Measurements from ENCODE around the gene PSMC5. TPM values are rescaled to one million over a fixed set of nuclear protein-coding genes. Genes with fewer than 3 reads are reported as not detected.
A peak's percentile ranks its signal among the peaks of the same experiment; 100 is the strongest.

The PSMC5 gene
- total RNA-seq, 2 donors from 2014 or later: 137 TPM

GRCh38 chr17:63823659-63824331 is 3.4 kb upstream of the PSMC5 start:
- no peak for TF ChIP-seq CTCF (conservative IDR thresholded peaks at IDR 0.05)
- WGBS, 2 experiments (ENCODE audit: insufficient coverage in 1 of 2, insufficient read length in 1 of 2): 96 to 97% methylated on average over 9 to 13 of the region's 13 CpGs
- Mint-ChIP-seq H3K4me3 (no peak overlapping the region), H3K36me3 (ENCODE audit: low read depth) (peaks cover 70% of the 10 kb centered on the region), H3K4me1 (peaks cover 14% of the 10 kb centered on the region), H3K27me3 (ENCODE audit: insufficient read depth) (no peaks in the 10 kb centered on the region), H3K9me3 (no peaks in the 10 kb centered on the region), H3K27ac (no peak overlapping the region)
- Histone ChIP-seq H3K27ac (ENCODE audit: low read depth, low read length) (no peak overlapping the region), H3K4me3 (ENCODE audit: low read length) (no peak overlapping the region), H3K27me3 (ENCODE audit: control insufficient read depth, insufficient read depth, low read length, poor library complexity, severe bottlenecking) (no peaks in the 10 kb centered on the region), H3K36me3 (ENCODE audit: control insufficient read depth, insufficient read depth, low read length) (peaks cover 72% of the 10 kb centered on the region), H3K9me3 (ENCODE audit: control insufficient read depth, low read length) (no peaks in the 10 kb centered on the region), H3K4me1 (ENCODE audit: control insufficient read depth, insufficient read depth, low read length) (no peaks in the 10 kb centered on the region), H3K9ac (ENCODE audit: extremely low read depth, low read length, poor library complexity, severe bottlenecking) (no peak overlapping the region)
- no peak for DNase-seq

- no peak overlapping the region for H3K27ac ChIP-seq (ENCODE audit: low read depth, low read length)
- peaks cover 17% of the 10 kb centered on the region for H3K4me1 Mint-ChIP-seq
- WGBS, 2 experiments (ENCODE audit: insufficient coverage in 1 of 2, insufficient read length in 1 of 2): 94 to 100% methylated on average over 4 to 9 of the region's 9 CpGs
- no peak overlapping the region for H3K4me3 Mint-ChIP-seq
- H3K9ac ChIP-seq (ENCODE audit: extremely low read depth, low read length, poor library complexity, severe bottlenecking): no peak overlapping the region
- H3K27ac Mint-ChIP-seq: no peak overlapping the region
- TF ChIP-seq CTCF (conservative IDR thresholded peaks at IDR 0.05): no peak
- no peaks in the 10 kb centered on the region for H3K4me1 ChIP-seq (ENCODE audit: control insufficient read depth, insufficient read depth, low read length)
- peaks cover 71% of the 10 kb centered on the region for H3K36me3 Mint-ChIP-seq (ENCODE audit: low read depth)
- no peaks in the 10 kb centered on the region for H3K9me3 Mint-ChIP-seq
- H3K4me3 ChIP-seq (ENCODE audit: low read length): no peak overlapping the region
- no peaks in the 10 kb centered on the region for H3K9me3 ChIP-seq (ENCODE audit: control insufficient read depth, low read length)
- no peak for DNase-seq
- H3K27me3 Mint-ChIP-seq (ENCODE audit: insufficient read depth): no peaks in the 10 kb centered on the region
- H3K36me3 ChIP-seq (ENCODE audit: control insufficient read depth, insufficient read depth, low read length): peaks cover 72% of the 10 kb centered on the region
- no peaks in the 10 kb centered on the region for H3K27me3 ChIP-seq (ENCODE audit: control insufficient read depth, insufficient read depth, low read length, poor library complexity, severe bottlenecking)
Observed at GRCh38 chr17:63824362-63824761, 2.9 kb upstream of the PSMC5 start.

- Mint-ChIP-seq H3K27ac (peak overlapping the region; percentile 100), H3K4me1 (peaks cover 17% of the 10 kb centered on the region), H3K27me3 (ENCODE audit: insufficient read depth) (no peaks in the 10 kb centered on the region), H3K36me3 (ENCODE audit: low read depth) (peaks cover 74% of the 10 kb centered on the region), H3K9me3 (no peaks in the 10 kb centered on the region), H3K4me3 (peak overlapping the region; percentile 99)
- Histone ChIP-seq H3K4me3 (ENCODE audit: low read length) (peak overlapping the region; percentile 90), H3K27me3 (ENCODE audit: control insufficient read depth, insufficient read depth, low read length, poor library complexity, severe bottlenecking) (no peaks in the 10 kb centered on the region), H3K4me1 (ENCODE audit: control insufficient read depth, insufficient read depth, low read length) (no peaks in the 10 kb centered on the region), H3K36me3 (ENCODE audit: control insufficient read depth, insufficient read depth, low read length) (peaks cover 72% of the 10 kb centered on the region), H3K9me3 (ENCODE audit: control insufficient read depth, low read length) (no peaks in the 10 kb centered on the region), H3K9ac (ENCODE audit: extremely low read depth, low read length, poor library complexity, severe bottlenecking) (peak overlapping the region; percentile 92), H3K27ac (ENCODE audit: low read depth, low read length) (peak overlapping the region; percentile 2)
- peak; percentile 34 for TF ChIP-seq CTCF (conservative IDR thresholded peaks at IDR 0.05)
- 2 to 4% methylated on average over 29 to 30 of the region's 31 CpGs for WGBS, 2 experiments (ENCODE audit: insufficient coverage in 1 of 2, insufficient read length in 1 of 2)
- peak; percentile 74 for DNase-seq
Observed at GRCh38 chr17:63826468-63827001, 696 bp upstream of the PSMC5 start.
